RWPE1 (cell line): ENCODE data around the gene ARL13B.
"Not testable (repeated sequence)": the region's sequence is repeated elsewhere in the genome, so short reads cannot be mapped to it uniquely, and the experiment has no call there.

ENCODE experiments used
- CTCF ChIA-PET: fragments of 350-600 bp; sonication (Branson Sonifier 250); formaldehyde crosslinking; extraction: SDS; loops from one replicate; lab custom pipeline; 2021; lab: Yijun Ruan, JAX
- POLR2A ChIA-PET: fragments of 400-600 bp; formaldehyde crosslinking; extraction: SDS; loops from one replicate; lab custom pipeline; 2020; ENCODE audit warnings: antibody characterized with exemption; ENCODE audit not compliant: low non-redundant PET; lab: Yijun Ruan, JAX
- DNase-seq: peaks from one replicate; pipeline ENCODE4 v3.0.0; 2012; ENCODE audit warnings: low spot score
- H3K27ac ChIP-seq: fragments of 450-650 bp; 2 replicates; pipeline ENCODE4 v1.5.1; 2017
- TF ChIP-seq, protein P1 (sequence below): fragments of 450-650 bp; conservative IDR thresholded peaks from 2 replicates; pipeline ENCODE4 v1.5.1; 2017; ENCODE audit warnings: low read depth, mild to moderate bottlenecking

ARL13B gene

DNA sequence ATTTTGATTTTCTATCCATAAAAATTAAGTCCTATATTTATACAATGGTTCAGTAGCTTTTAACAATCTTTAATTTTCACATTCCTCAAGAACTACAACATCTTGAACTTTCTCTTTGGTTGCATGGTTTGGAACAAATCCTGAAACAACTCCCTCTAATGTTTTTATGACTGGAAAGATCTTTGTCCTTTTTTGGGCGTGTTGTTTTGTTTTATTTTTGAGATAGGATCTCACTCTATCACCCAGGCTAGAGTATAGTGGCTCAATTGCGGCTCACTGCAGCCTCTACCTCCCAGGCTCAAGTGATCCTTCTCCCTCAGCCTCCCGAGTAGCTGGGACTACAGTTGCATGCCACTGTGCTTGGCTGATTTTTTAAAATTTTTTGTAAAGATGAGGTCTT lies 44.4 kb downstream of the ARL13B start:
- DNase-seq = no peak
- POLR2A ChIA-PET = no interaction called here
- CTCF ChIA-PET = interaction anchor here (0.6 kb wide), 1 partner anchor 20 kb away, joined by 6 read pairs; no protein-coding TSS in a partner anchor
- no peak overlapping the region for H3K27ac ChIP-seq
- TF ChIP-seq, protein P1, sequence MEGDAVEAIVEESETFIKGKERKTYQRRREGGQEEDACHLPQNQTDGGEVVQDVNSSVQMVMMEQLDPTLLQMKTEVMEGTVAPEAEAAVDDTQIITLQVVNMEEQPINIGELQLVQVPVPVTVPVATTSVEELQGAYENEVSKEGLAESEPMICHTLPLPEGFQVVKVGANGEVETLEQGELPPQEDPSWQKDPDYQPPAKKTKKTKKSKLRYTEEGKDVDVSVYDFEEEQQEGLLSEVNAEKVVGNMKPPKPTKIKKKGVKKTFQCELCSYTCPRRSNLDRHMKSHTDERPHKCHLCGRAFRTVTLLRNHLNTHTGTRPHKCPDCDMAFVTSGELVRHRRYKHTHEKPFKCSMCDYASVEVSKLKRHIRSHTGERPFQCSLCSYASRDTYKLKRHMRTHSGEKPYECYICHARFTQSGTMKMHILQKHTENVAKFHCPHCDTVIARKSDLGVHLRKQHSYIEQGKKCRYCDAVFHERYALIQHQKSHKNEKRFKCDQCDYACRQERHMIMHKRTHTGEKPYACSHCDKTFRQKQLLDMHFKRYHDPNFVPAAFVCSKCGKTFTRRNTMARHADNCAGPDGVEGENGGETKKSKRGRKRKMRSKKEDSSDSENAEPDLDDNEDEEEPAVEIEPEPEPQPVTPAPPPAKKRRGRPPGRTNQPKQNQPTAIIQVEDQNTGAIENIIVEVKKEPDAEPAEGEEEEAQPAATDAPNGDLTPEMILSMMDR = no peak

DNA sequence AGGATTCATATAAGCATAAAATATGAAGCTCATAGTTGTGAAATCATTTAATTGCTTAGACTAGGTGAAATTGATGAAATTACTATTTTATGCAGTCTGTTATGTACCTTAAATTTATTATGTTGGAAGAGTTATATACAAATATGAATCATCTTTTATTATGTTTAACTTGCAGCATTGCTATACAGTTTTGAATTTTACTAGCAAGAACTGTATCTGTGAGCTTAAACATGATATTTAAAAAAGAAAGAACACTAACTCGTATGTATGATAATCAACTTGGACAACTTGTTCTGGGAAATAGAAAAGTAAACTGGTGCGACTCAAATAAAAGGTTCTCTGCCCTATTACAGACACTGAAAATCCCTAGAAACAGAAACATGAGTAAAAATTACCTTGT lies 46.7 kb downstream of the ARL13B start:
- CTCF ChIA-PET = no interaction called here
- TF ChIP-seq, protein P1 = no peak
- POLR2A ChIA-PET = no interaction called here
- no peak overlapping the region for H3K27ac ChIP-seq
- DNase-seq = no peak

DNA sequence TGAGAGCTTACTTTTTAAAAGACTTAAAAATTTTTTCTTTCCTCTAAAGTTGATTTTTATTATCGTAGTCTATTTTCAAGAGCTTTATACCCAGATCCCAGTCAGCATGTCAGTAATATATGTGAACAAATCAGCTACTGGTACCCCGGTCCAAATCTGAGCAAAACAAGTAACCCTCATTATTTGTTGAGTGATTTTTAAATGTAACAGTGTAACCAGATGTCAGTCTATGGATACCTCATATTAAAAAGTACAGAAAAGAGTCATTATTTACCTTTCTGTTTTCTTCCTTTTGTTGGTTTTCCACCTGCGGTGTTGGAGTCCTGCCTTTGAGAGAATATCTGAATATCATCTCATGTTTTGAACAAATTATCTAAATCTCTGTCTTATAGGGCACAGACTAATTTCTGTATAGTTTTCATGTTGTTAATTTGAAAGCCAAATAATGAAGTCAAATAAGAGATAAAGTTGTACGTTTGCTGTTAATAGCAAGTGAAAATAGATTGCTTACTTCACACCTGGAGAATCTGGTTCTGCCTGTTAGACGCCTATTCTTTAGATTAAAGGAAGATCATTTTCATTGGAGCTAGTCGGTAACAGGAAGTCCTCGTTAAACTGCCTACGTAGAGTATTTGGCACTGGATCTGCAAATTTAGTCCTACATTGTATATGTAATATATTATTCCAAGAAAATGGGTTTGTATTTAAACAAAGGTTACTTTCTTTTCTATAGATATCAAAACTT lies 48.3 kb downstream of the ARL13B start, which contains the start of gene STX19:
TSS of gene STX19 (minus strand) at position 505 of the 745 bp plus-strand sequence. CDS start 13,328 bp downstream, outside the sequence.
- TF ChIP-seq, protein P1 = no peak
- peak; percentile 67 for DNase-seq
- no peak within 1 kb of the TSS for H3K27ac ChIP-seq
- CTCF ChIA-PET = no interaction called here
- POLR2A ChIA-PET = no interaction called here

DNA sequence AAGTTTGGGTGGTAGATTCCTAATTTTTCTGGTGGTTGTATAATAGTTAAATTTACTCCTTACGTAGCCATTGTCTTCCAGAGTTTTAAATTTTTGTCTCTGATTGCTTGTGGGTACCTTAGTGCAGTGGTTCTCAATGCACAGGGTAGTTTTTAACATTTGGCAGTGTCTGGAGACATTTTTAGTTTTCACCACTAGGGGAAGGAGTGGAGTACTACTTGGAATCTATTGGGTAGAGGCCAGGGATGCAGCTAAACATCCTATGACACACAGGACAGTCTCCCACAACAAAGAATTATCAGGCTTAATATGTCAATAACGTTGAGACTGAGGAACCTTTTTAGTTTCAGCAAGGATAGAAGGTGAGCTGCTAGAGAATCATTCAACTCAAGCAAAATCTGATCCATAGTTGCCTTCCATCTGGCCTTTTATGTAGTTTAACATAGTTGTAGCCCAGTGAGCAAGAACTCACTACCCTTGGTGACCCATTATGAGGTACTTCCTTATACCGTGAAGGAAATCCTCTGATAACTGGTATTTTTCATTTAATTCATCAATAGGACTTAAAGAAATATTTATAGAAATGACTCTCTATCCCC lies 57.1 kb downstream of the ARL13B start:
- DNase-seq = peak; percentile 30
- TF ChIP-seq, protein P1 = peak; percentile 36
- CTCF ChIA-PET = interaction anchor here (0.6 to 1.0 kb wide), 2 partner anchors 32 to 142 kb away, joined by 4 read pairs; no protein-coding TSS in a partner anchor
- POLR2A ChIA-PET = no interaction called here
- no peak overlapping the region for H3K27ac ChIP-seq

DNA sequence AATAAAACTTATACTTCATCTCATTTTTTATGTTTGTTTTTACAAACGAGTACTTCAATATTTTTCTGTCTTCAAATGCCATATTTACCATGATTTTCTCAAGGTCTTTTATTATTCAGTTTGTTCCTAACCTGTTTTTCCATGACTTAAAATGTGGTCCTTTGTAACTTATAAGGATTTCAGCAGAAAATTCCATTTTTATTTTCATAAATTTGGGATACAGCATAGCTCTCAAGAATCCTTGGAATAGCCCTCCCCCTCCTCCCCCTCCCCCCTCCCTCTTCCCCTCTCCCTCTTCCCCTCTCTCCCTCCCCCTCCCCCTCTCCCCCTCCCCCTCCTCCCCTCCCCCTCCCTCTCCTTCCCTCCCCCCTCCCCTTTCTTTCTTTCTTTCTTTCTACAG lies 63.3 kb downstream of the ARL13B start:
- POLR2A ChIA-PET = no interaction called here
- no peak overlapping the region for H3K27ac ChIP-seq
- TF ChIP-seq, protein P1 = no peak
- no peak for DNase-seq
- CTCF ChIA-PET = no interaction called here

DNA sequence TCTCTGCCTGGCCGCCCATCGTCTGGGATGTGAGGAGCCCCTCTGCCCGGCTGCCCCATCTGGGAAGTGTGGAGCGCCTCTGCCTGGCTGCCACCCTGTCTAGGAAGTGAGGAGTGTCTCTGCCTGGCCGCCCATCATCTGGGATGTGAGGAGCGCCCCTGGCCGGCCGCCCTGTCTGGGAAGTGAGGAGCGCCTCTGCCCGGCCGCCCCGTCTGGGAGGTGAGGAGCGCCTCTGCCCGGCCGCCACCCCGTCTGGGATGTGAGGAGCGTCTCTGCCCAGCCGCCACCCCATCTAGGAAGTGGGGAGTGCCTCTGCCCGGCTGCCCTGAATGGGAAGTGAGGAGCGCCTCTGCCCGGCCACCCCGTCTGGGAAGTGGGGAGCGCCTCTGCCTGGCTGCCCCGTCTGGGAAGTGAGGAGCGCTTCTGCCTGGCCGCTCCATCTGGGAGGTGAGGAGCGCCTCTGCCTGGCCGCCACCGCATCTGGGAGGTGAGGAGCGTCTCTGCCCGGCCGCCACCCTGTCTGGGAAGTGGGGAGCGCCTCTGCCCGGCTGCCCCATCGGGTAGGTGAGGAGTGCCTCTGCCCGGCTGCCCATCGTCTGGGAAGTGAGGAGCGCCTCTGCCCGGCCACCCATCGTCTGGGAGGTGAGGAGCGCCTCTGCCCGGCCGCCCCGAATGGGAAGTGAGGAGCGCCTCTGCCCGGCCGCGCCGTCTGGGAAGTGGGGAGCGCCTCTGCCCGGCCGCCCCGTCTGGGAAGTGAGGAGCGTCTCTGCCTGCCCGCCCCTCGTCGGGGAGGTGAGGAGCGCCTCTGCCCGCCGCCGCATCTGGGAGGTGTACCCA lies 64.4 kb downstream of the ARL13B start:
- POLR2A ChIA-PET, CTCF ChIA-PET, H3K27ac ChIP-seq, DNase-seq: not testable (repeated sequence)
